Muscle layer of colon (tissue), 2 donors: ENCODE measurements around the gene KMT2C.
"Not testable (repeated sequence)": the region's sequence is repeated elsewhere in the genome, so short reads cannot be mapped to it uniquely, and the experiment has no call there.

Experiments used
- H3K27ac ChIP-seq: one replicate; pipeline ENCODE4 v1.7.0; 2013; ENCODE audit warnings: low read depth, mild to moderate bottlenecking, low read length, moderate library complexity
- H3K27me3 ChIP-seq, 2 donors: one replicate each; pipeline ENCODE4 v1.7.0; 2013; ENCODE audit warnings: low read length in 2 of 2, mild to moderate bottlenecking in 2 of 2; ENCODE audit not compliant: insufficient read depth in 2 of 2, control insufficient read depth in 1 of 2
- H3K36me3 ChIP-seq: one replicate; pipeline ENCODE4 v1.7.0; 2013; ENCODE audit warnings: mild to moderate bottlenecking, low read length; ENCODE audit not compliant: insufficient read depth
- H3K4me1 ChIP-seq: one replicate; pipeline ENCODE4 v1.7.0; 2013; ENCODE audit warnings: mild to moderate bottlenecking, low read length; ENCODE audit not compliant: insufficient read depth
- H3K4me3 ChIP-seq, 2 donors: one replicate each; pipeline ENCODE4 v1.7.0; 2013; ENCODE audit warnings: low read length in 2 of 2, low read depth in 1 of 2, mild to moderate bottlenecking in 1 of 2, moderate library complexity in 1 of 2
- H3K9ac ChIP-seq: one replicate; pipeline ENCODE4 v1.7.0; 2013; ENCODE audit warnings: low read length
- H3K9me3 ChIP-seq: one replicate; pipeline ENCODE4 v1.7.0; 2013; ENCODE audit warnings: mild to moderate bottlenecking, low read length
- donor health status: abdominal sarcoma.
- donor health status: Adenocarcinoma of cecum.

KMT2C gene

DNA sequence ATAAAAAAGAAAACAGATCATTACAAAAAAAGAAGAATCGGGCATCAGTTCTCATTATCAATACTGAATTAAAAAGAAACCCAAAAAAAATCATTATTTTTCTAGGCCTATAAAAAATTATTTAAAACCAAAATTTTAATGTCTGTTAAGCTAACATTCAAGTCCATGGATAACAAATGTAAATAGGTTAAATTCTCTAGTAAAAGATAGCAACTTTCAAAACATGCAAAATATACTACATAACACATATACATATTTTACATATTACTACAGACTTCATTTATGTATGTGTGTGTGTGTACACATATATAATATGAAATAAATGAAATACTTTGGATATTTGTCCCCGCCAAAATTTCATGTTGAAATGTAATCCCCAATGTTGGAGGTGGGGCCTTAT lies 158.1 kb downstream of the KMT2C start:
- H3K27ac ChIP-seq, H3K27me3 ChIP-seq, H3K9me3 ChIP-seq, H3K36me3 ChIP-seq, H3K4me3 ChIP-seq, H3K4me1 ChIP-seq, H3K9ac ChIP-seq: not testable (repeated sequence)

DNA sequence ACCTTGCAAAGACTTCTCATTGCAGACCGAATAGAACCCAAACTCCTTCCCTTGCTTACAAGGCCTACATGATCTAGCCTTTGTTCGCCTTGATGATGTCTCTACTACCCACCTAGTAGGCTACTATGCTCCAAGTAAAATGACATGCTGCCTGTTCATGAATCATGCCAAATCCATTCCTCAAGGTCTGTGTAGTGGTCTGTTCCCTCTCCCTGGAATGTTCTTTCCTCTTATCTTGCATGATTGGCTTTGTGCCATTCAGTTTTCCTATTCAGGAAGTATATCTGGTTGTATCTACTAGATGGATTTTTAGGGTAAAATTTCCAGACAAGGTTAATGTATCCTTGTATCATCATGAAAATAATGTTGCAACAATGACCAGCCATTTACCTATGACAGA lies 165.4 kb downstream of the KMT2C start:
- H3K9ac ChIP-seq, H3K27ac ChIP-seq, H3K9me3 ChIP-seq, H3K4me3 ChIP-seq, H3K4me1 ChIP-seq, H3K27me3 ChIP-seq, H3K36me3 ChIP-seq: not testable (repeated sequence)

DNA sequence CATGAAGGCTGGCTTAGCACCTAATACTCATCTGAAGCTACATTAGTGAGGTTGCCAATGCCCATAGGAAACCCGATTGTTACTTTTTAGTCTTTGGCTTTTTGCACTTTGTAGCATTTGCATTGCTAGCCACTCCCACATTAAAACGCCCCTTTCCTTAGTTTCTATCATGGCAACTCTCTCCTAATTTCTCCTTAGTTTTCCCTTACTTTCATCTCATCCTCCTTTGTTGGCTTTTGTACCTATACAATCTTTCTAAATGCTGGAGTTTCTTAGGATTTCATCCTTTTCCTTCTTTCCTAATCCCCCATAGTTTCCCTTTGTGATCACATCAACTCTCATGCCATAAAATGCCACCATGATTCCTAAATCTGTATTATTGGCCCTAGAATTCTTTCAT lies 168.9 kb downstream of the KMT2C start:
- not testable (repeated sequence) for H3K27me3 ChIP-seq, H3K9ac ChIP-seq, H3K27ac ChIP-seq, H3K4me3 ChIP-seq, H3K36me3 ChIP-seq, H3K9me3 ChIP-seq, H3K4me1 ChIP-seq

DNA sequence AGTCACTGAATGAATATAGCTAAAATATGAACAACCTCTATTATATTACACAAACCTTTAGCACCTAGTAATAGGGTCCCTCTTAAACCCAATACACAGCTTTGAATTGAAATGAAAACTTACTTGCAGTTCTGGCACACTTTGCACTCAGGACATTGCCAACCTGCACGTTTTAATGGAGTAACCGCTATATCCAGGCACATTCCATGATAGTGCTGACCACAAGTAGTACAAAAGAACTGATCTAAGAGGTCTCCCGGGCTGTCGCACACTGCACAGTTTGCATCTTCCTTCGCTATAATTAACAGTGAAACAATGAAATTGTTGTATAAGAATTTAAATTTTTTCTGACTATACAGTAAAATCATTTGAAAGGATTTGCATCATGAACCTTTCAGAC lies 170.9 kb downstream of the KMT2C start:
- not testable (repeated sequence) for H3K4me1 ChIP-seq, H3K27me3 ChIP-seq, H3K9me3 ChIP-seq, H3K27ac ChIP-seq, H3K4me3 ChIP-seq, H3K36me3 ChIP-seq, H3K9ac ChIP-seq

DNA sequence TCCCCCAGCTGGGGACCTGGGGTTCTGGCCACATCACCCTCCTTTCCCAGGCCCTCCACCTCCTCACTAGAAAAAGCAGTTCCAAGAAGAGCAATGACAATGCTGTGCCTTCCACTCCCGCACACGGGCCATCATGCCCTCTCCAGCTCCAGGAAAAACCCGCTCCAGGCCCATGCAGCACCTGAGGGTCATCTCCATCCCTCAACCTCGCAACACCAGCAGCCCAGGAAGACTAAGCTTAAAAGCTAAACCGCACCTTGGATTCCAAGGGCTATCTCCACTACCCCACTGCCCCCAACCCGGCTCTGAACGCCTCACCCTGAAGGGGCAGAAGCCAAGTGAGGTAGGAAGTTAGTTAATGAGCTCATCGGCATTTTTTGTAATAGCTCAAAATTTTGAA lies 173.7 kb downstream of the KMT2C start:
- H3K9me3 ChIP-seq, H3K4me3 ChIP-seq, H3K27me3 ChIP-seq, H3K9ac ChIP-seq, H3K4me1 ChIP-seq, H3K36me3 ChIP-seq, H3K27ac ChIP-seq: not testable (repeated sequence)

DNA sequence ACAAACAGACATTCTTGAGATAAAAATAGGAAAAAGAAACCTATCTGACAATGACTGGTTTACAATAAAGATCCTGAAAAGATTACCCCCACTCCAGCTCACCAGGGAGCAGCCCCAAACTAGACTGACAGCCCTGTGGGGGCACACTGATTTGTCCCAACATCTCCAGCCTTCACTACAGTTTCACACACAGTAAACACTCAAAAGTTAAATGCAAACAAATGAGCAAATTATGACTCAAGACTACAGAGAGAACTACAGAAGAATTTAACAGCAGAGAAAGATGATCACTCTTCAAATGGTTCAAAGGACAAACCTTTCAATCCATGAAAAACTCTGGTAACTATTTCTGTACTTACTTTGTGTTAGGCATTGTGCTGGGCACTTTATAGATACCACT lies 176.2 kb downstream of the KMT2C start:
- not testable (repeated sequence) for H3K4me3 ChIP-seq, H3K9ac ChIP-seq, H3K9me3 ChIP-seq, H3K4me1 ChIP-seq, H3K36me3 ChIP-seq, H3K27ac ChIP-seq, H3K27me3 ChIP-seq

DNA sequence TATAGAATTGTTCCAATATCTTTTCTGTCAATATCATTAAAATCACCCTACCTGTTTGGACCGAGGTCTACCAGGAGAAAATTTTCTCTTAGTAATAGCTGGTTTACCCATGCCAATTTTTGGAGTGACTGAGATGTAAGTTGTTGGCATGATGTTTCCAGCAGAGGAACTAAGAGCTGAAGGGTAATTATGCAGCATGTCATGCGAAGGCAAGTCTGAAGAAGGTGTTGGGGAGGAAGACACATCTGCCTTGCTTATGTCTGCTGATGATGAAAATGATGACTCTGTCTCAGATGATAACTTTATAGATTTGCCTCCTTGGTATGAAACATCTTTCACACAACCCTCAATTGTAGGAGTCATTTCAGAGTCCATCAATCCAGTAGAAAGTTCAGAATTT lies 188.0 kb downstream of the KMT2C start:
- not testable (repeated sequence) for H3K27ac ChIP-seq, H3K4me3 ChIP-seq, H3K9me3 ChIP-seq, H3K4me1 ChIP-seq, H3K9ac ChIP-seq, H3K27me3 ChIP-seq
- H3K36me3 ChIP-seq, result peaks cover 17% of the 10 kb centered on the region

DNA sequence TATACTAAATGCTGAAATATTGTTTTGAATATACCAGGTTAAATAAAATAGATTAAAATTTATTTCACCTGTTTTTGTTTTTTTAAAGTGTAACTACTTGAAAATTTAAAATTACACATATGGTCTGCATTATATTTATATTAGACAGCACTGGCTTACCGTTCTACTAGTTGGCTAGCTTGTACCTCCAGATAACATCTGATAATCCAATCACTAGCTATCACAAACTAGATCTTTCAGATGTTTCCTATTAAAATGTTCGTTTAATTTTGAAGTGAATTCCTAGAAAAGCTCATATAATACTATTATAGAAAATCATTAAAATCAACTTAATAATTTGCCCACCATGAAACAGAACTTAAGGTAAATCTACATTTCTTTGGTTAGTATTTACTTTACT lies 190.4 kb downstream of the KMT2C start:
- H3K36me3 ChIP-seq, H3K9me3 ChIP-seq: not testable (repeated sequence)

DNA sequence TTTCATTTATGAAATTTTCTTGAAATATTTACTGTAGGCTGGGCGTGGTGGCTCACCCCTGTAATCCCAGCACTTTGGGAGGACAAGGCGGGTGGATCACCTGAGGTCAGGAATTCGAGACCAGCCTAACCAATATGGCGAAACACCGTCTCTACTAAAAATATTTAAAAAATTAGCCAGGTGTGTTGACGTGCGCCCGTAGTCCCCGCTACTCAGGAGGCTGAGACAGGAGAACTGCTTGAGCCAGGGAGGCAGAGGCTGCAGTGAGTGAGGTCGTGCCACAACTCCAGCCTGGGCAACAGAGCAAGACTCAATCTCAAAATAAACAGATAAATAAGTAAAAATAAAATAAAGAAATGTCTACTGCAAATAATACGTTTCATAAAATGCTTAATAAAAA lies 192.3 kb downstream of the KMT2C start:
- H3K9ac ChIP-seq, H3K4me3 ChIP-seq, H3K27me3 ChIP-seq, H3K36me3 ChIP-seq, H3K9me3 ChIP-seq, H3K4me1 ChIP-seq, H3K27ac ChIP-seq: not testable (repeated sequence)

More for the DNA sequence above, 190.4 kb downstream of the KMT2C start:
- not testable (repeated sequence) for H3K4me3 ChIP-seq, H3K27me3 ChIP-seq, H3K27ac ChIP-seq, H3K4me1 ChIP-seq, H3K9ac ChIP-seq

DNA sequence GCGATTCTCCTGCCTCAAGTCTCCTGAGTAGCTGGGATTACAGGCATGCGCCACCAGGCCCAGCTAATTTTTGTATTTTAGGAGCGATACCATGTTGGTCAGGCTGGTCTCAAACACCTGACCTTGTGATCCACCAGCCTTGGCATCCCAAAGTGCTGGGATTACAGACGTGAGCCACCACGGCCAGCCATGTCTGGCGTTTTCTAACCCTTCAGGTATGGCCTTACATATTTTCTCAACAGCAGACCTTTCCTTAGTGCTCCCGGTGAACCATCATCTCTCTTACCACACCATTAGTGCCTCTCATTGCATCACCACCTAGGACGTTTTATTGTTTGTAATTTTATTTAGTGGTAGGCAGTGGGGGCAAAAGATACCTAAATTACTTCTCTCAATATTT lies 194.5 kb downstream of the KMT2C start:
- not testable (repeated sequence) for H3K27ac ChIP-seq, H3K36me3 ChIP-seq, H3K9me3 ChIP-seq, H3K4me1 ChIP-seq, H3K9ac ChIP-seq, H3K27me3 ChIP-seq, H3K4me3 ChIP-seq

DNA sequence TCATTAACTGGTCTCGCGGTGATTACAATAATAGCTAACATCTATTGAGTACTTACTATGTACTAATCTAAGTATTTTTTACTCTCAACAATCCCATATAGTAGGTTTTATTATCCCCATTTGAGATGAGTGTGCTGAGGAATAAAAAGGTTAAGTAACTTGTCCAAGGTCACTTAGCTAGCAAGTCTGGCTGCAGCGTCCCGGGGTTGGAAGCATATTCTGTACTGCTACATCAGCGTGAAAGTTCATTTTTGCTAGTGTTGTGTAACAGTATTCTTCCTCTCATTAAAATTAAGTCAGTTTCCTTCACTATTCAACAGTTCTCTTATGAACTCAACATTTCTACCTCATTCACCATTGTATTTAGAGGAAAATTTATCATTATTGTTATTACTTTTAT lies 199.5 kb downstream of the KMT2C start:
- not testable (repeated sequence) for H3K27ac ChIP-seq, H3K9ac ChIP-seq, H3K9me3 ChIP-seq, H3K27me3 ChIP-seq, H3K4me3 ChIP-seq, H3K36me3 ChIP-seq, H3K4me1 ChIP-seq

DNA sequence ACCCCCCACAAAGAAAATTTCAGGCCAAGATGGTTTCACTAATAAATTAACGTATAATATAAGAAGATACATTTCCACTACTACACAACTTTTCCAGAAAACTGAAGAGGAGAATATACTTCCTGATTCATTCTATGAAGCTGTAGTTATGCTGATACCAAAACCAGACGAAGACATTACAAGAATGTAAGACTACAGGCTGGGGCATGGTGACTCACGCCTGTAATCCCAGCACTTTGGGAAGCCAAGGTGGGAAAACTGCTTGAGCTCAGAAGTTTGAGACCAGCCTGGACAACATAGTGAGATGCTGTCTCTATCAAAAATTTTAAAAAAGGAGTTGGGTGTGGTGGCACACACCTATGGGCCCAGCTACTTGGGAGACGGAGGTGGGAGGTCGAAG lies 201.4 kb downstream of the KMT2C start:
- H3K9me3 ChIP-seq, H3K4me1 ChIP-seq, H3K9ac ChIP-seq, H3K27ac ChIP-seq, H3K4me3 ChIP-seq, H3K36me3 ChIP-seq, H3K27me3 ChIP-seq: not testable (repeated sequence)

DNA sequence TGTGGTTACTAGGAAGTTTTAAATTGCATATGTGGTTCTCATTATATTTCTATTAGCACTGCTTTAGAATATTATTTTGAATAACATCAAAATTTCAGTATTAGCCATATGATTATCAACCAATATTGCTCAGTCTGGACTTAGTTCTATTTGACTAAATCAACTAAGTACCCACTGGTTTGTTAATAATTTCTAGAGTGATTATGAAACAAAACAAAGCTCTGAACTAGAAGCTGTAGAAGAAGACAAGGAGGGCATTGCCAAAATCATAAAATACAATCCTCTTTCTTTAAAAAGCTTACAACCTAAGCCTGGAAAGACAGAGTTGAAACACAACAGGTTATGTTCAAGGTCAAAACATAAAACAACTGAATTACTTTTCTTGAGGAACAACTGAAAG lies 204.7 kb downstream of the KMT2C start:
- H3K27me3 ChIP-seq, result no peaks in the 10 kb centered on the region
- no peak overlapping the region for H3K4me3 ChIP-seq
- no peaks in the 10 kb centered on the region for H3K4me1 ChIP-seq
- no peak overlapping the region for H3K9ac ChIP-seq
- H3K36me3 ChIP-seq, result no peaks in the 10 kb centered on the region
- H3K9me3 ChIP-seq, result no peaks in the 10 kb centered on the region
- H3K27ac ChIP-seq, result no peak overlapping the region
